Endothelial cell of umbilical vein (primary cell): ENCODE results near the gene MLPH. TPM values are rescaled to one million over a fixed set of nuclear protein-coding genes. Genes with fewer than 3 reads are reported as not detected.

ENCODE experiments used
- BruUV-seq: library from RNA; stranded (reverse); fragments of 400-500 nt; replicated peaks from 2 replicates; lab custom pipeline; 2021; lab: Mats Ljungman, UMichigan
- CTCF ChIA-PET: fragments of 300-600, 350-600 bp; sonication (Branson Sonifier 250); formaldehyde crosslinking; loops from one replicate; lab custom pipeline; 2021; ENCODE audit warnings: antibody characterized with exemption, inconsistent platforms; lab: Charles Lee
- POLR2A ChIA-PET: fragments of 300-600, 350-600 bp; sonication (Branson Sonifier 250); formaldehyde crosslinking; loops from one replicate; lab custom pipeline; 2021; ENCODE audit warnings: antibody characterized with exemption, inconsistent platforms; lab: Charles Lee
- DNase-seq: peaks from one replicate; pipeline ENCODE4 v3.0.0-alpha.2; 2011; ENCODE audit warnings: low read depth, low spot score
- FAIRE-seq: peaks from 2 replicates; lab custom pipeline; 2011; peaks lifted over from hg19 to GRCh38; lab: Jason Lieb, UNC
- H2AFZ ChIP-seq: 2 replicates; pipeline ENCODE4 v1.6.0; 2012; ENCODE audit warnings: low read depth, low read length, control low read depth, inconsistent platforms
- H3K27ac ChIP-seq: 2 replicates; pipeline ENCODE4 v1.5.1; 2011; ENCODE audit warnings: low read depth, mild to moderate bottlenecking, control low read depth, low read length, moderate library complexity; ENCODE audit not compliant: insufficient read depth
- H3K27me3 ChIP-seq, 2 experiments: 2 replicates each; pipeline versions ENCODE4 v1.6.0 to v1.6.1; 2011; ENCODE audit warnings: low read length in 2 of 2, mixed read lengths in 1 of 2; ENCODE audit not compliant: control insufficient read depth in 2 of 2, insufficient read depth in 2 of 2
- H3K36me3 ChIP-seq, 2 experiments: 2 replicates in 1 of 2; 3 replicates in 1 of 2; pipeline ENCODE4 v1.5.1; 2011; ENCODE audit warnings: low read length in 2 of 2, mild to moderate bottlenecking in 1 of 2, moderate library complexity in 1 of 2; ENCODE audit not compliant: control insufficient read depth in 2 of 2, insufficient read depth in 2 of 2; ENCODE audit errors: extremely low read depth in 1 of 2
- H3K4me1 ChIP-seq: 3 replicates; pipeline ENCODE4 v1.5.1; 2011; ENCODE audit warnings: mild to moderate bottlenecking, low read length; ENCODE audit not compliant: control insufficient read depth, insufficient read depth; ENCODE audit errors: extremely low read depth
- H3K4me2 ChIP-seq: 2 replicates; pipeline ENCODE4 v1.6.1; 2011; ENCODE audit warnings: low read length, control low read depth, mixed read lengths; ENCODE audit not compliant: insufficient read depth
- H3K4me3 ChIP-seq, 3 experiments: fragments of 200-600 bp in 1 of 3; sonication (generic), shearing (Covaris generic) in 1 of 3; replicated peaks in 1 of 3; 2 replicates each; pipeline ENCODE4 v1.5.1; 2011 to 2016; ENCODE audit warnings: control low read depth in 3 of 3, low read length in 3 of 3, mild to moderate bottlenecking in 2 of 3, inconsistent platforms in 1 of 3, low read depth in 1 of 3, moderate library complexity in 1 of 3; ENCODE audit not compliant: insufficient read depth in 1 of 3
- H3K79me2 ChIP-seq: 2 replicates; pipeline ENCODE4 v1.6.0; 2012; ENCODE audit warnings: low read length, inconsistent platforms; ENCODE audit not compliant: control insufficient read depth, insufficient read depth
- H3K9ac ChIP-seq: replicated peaks from 2 replicates; pipeline ENCODE3; 2011; ENCODE audit warnings: low read length, control low read depth; ENCODE audit not compliant: insufficient read depth; ENCODE audit errors: extremely low read depth
- H3K9me1 ChIP-seq: replicated peaks from 3 replicates; pipeline ENCODE4 v1.6.0; 2011; ENCODE audit warnings: mild to moderate bottlenecking, low read length; ENCODE audit not compliant: control insufficient read depth, insufficient read depth; ENCODE audit errors: extremely low read depth
- H3K9me3 ChIP-seq: replicated peaks from 2 replicates; pipeline ENCODE4 v1.5.1; 2012; ENCODE audit warnings: low read length, inconsistent platforms; ENCODE audit not compliant: control insufficient read depth, insufficient read depth
- H4K20me1 ChIP-seq: replicated peaks from 2 replicates; pipeline ENCODE3; 2011; ENCODE audit warnings: mild to moderate bottlenecking, low read length; ENCODE audit not compliant: control insufficient read depth, insufficient read depth; ENCODE audit errors: extremely low read depth
- EZH2 ChIP-seq: IDR thresholded peaks from 2 replicates; pipeline ENCODE4 v1.6.1; 2012; ENCODE audit warnings: borderline replicate concordance, low read depth, mild to moderate bottlenecking, moderate library complexity, low read length, inconsistent platforms; ENCODE audit not compliant: severe bottlenecking
- FOS ChIP-seq: IDR thresholded peaks from 2 replicates; pipeline ENCODE4 v1.6.1; 2011; ENCODE audit warnings: mild to moderate bottlenecking, low read length, moderate library complexity, borderline replicate concordance; ENCODE audit not compliant: insufficient read depth
- GATA2 ChIP-seq: IDR thresholded peaks from 2 replicates; pipeline ENCODE4 v1.7.0; 2011; ENCODE audit warnings: low read depth, mild to moderate bottlenecking, moderate library complexity, mixed read lengths, low read length; ENCODE audit not compliant: insufficient read length, insufficient read depth
- JUN ChIP-seq: IDR thresholded peaks from 2 replicates; pipeline ENCODE4 v1.6.1; 2011; ENCODE audit warnings: borderline replicate concordance, low read depth; ENCODE audit not compliant: insufficient read length, insufficient read depth
- MYC ChIP-seq: IDR thresholded peaks from one replicate; pipeline ENCODE4 v1.6.1; 2011; ENCODE audit warnings: mild to moderate bottlenecking, low read depth, low read length
- POLR2A ChIP-seq: IDR thresholded peaks from 2 replicates; pipeline ENCODE4 v1.6.1; 2012; ENCODE audit warnings: low read depth, mild to moderate bottlenecking, control low read depth, low read length
- POLR2AphosphoS5 ChIP-seq: IDR thresholded peaks from 2 replicates; pipeline ENCODE4 v1.6.1; 2012; ENCODE audit warnings: low read depth, mild to moderate bottlenecking, control low read depth, low read length, moderate library complexity; ENCODE audit not compliant: insufficient read depth
- dilution Hi-C: fragments of 300-500 bp; cut with MboI; formaldehyde crosslinking; loops from one replicate; pipeline ENCODE4 v1.15.0; 2019; ENCODE audit warnings: low sequenced_read_pairs; ENCODE audit not compliant: extremely low pct_ligation_motif_present
- intact Hi-C: fragments of 100-400 bp; cut with micrococcal nuclease; formaldehyde crosslinking; loops from one replicate; pipeline ENCODE4 v1.10.0; 2022
- polyA plus RNA-seq, 4 experiments: library from polyadenylated mRNA; depleted of rRNA in 3 of 4; stranded (reverse) in 3 of 4; unstranded in 1 of 4; fragments of >200 nt; gene quantifications; 2 replicates each; pipeline versions ENCODE4 v1.2.1 to v1.2.3, GENCODE V29; 2011 to 2012; ENCODE audit warnings: missing spikeins in 1 of 4
- total RNA-seq: library from RNA; stranded (reverse); gene quantifications from 2 replicates; pipeline ENCODE4 v1.2.3, GENCODE V29; 2021
- TF ChIP-seq, protein P1 (sequence below): IDR thresholded peaks from 2 replicates; pipeline ENCODE4 v1.6.1; 2011; ENCODE audit not compliant: insufficient read depth, insufficient read length
- TF ChIP-seq, protein P2 (sequence below), 2 donors: IDR thresholded peaks; 1 replicate in 1 of 2; 2 replicates in 1 of 2; pipeline ENCODE4 v1.5.1; 2011; ENCODE audit warnings: low read length in 2 of 2, mild to moderate bottlenecking in 2 of 2, moderate library complexity in 2 of 2, control low read depth in 1 of 2, inconsistent platforms in 1 of 2, low read depth in 1 of 2; ENCODE audit not compliant: insufficient read depth in 1 of 2; ENCODE audit errors: extremely low read depth in 1 of 2

MLPH gene
- total and polyA plus RNA-seq, 2 donors (not counting 3 experiments of a cell fraction or from before 2014, with no cell fraction given), result not detected

DNA sequence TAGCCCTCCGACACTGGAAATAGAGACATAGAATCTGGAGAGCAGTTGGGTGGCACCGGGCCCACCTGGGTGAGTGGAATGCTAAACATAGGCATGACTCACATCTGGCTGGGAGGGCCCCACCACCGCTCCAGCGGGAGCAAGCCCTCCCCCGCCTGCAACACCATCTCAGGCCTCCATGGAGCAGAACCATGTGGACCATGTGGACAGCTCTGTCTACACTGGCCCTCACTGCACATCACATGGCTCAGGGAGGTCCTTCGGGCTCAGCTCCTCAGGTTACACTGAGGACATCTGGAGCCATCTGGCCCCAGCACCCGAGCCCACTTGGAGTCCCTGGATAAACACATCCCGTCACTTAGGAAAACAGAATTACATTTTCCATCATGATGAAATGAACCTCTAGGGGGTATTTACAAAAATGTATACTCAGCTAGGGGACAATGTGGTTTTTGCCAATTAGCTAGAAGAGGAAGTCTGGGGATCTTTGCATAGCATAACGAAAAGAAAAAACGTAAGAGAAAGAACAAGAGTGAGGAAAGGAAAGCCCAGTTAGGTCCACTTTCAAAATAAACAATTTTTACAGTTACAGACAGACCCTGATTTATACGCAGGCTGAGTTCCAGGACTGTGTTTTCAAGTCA is 30.7 kb upstream of the MLPH start:
- Histone ChIP-seq H3K9me3 (no peaks in the 10 kb centered on the region), H3K27ac (no peak overlapping the region), H3K27me3 (peaks cover 59 to 64% of the 10 kb centered on the region in 2 experiments), H3K9ac (no peak overlapping the region), H3K36me3 (no peaks in the 10 kb centered on the region), H3K4me2 (no peak overlapping the region), H3K4me1 (peaks cover 11% of the 10 kb centered on the region), H2AFZ (no peak overlapping the region), H3K9me1 (no peaks in the 10 kb centered on the region), H3K79me2 (no peaks in the 10 kb centered on the region), H4K20me1 (no peaks in the 10 kb centered on the region), H3K4me3 (no peak overlapping the region)
- DNase-seq (no peak), FAIRE-seq (no peak)
- POLR2A ChIA-PET, result no interaction called here
- dilution Hi-C loops (no loop called here), intact Hi-C loops (no loop called here)
- BruUV-seq, result no TSS peak
- CTCF ChIA-PET, result interaction anchor here (1.7 kb wide), 1 partner anchor 16 kb away, joined by 4 read pairs; no protein-coding TSS in a partner anchor
- no peak for TF ChIP-seq POLR2AphosphoS5
- TF ChIP-seq, protein P1, sequence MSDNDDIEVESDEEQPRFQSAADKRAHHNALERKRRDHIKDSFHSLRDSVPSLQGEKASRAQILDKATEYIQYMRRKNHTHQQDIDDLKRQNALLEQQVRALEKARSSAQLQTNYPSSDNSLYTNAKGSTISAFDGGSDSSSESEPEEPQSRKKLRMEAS, result no peak
- TF ChIP-seq GATA2, result no peak
- no peak for TF ChIP-seq POLR2A
- TF ChIP-seq FOS, result no peak
- no peak for TF ChIP-seq EZH2
- no peak for TF ChIP-seq MYC
- TF ChIP-seq, protein P2, sequence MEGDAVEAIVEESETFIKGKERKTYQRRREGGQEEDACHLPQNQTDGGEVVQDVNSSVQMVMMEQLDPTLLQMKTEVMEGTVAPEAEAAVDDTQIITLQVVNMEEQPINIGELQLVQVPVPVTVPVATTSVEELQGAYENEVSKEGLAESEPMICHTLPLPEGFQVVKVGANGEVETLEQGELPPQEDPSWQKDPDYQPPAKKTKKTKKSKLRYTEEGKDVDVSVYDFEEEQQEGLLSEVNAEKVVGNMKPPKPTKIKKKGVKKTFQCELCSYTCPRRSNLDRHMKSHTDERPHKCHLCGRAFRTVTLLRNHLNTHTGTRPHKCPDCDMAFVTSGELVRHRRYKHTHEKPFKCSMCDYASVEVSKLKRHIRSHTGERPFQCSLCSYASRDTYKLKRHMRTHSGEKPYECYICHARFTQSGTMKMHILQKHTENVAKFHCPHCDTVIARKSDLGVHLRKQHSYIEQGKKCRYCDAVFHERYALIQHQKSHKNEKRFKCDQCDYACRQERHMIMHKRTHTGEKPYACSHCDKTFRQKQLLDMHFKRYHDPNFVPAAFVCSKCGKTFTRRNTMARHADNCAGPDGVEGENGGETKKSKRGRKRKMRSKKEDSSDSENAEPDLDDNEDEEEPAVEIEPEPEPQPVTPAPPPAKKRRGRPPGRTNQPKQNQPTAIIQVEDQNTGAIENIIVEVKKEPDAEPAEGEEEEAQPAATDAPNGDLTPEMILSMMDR (IDR thresholded peaks at IDR 0.05; ENCODE audit: extremely low read depth in 1 of 2, insufficient read depth in 1 of 2, low read depth in 1 of 2, low read length in 2 of 2), result no peak
- TF ChIP-seq JUN, result no peak
